Thyroid gland (tissue), 4 donors: ENCODE measurements around the gene PRKCH. TPM values are rescaled to one million over a fixed set of nuclear protein-coding genes. Genes with fewer than 3 reads are reported as not detected.

Source experiments
- DNase-seq, 2 donors: peaks; one replicate each; pipeline ENCODE4 v3.0.0-alpha.2; 2019
- H3K27ac ChIP-seq, 3 donors: fragments of 200-600 bp; sonication (generic); 1 replicate in 2 of 3; 2 replicates in 1 of 3; pipeline ENCODE4 v1.5.1; 2016 to 2019; ENCODE audit warnings: mild to moderate bottlenecking in 1 of 3, moderate library complexity in 1 of 3
- H3K27me3 ChIP-seq: fragments of 200-600 bp; sonication (generic); one replicate; pipeline ENCODE4 v1.5.1; 2019
- H3K36me3 ChIP-seq, 2 donors: fragments of 200-600 bp; sonication (generic); one replicate each; pipeline ENCODE4 v1.5.1; 2016 to 2019
- H3K4me1 ChIP-seq, 2 donors: fragments of 200-600 bp; sonication (generic); one replicate each; pipeline ENCODE4 v1.5.1; 2017 to 2019
- H3K4me3 ChIP-seq, 3 donors: fragments of 200-600 bp; sonication (generic); replicated peaks in 1 of 3; 1 replicate in 2 of 3; 2 replicates in 1 of 3; pipeline ENCODE4 v1.5.1; 2016; ENCODE audit warnings: mild to moderate bottlenecking in 1 of 3
- H3K9me3 ChIP-seq: fragments of 200-600 bp; sonication (generic); one replicate; pipeline ENCODE4 v1.5.1; 2017
- CTCF ChIP-seq, 6 experiments: fragments of 200-600 bp in 3 of 6; fragments of 450-650 bp in 3 of 6; sonication (generic) in 3 of 6; IDR thresholded peaks; one replicate each; pipeline ENCODE4 v1.5.1; 2016 to 2019; ENCODE audit warnings: antibody characterized with exemption in 6 of 6, mild to moderate bottlenecking in 2 of 6, inconsistent platforms in 1 of 6, moderate library complexity in 1 of 6
- POLR2A ChIP-seq, 2 donors: fragments of 450-650 bp; IDR thresholded peaks; one replicate each; pipeline ENCODE4 v1.6.1; 2017; ENCODE audit warnings: antibody characterized with exemption in 2 of 2, mild to moderate bottlenecking in 2 of 2, moderate library complexity in 1 of 2
- WGBS, 2 donors: methylation state at CpG; one replicate each; pipeline ENCODE4 v1.1.5; 2017; 5-methylcytosine and 5-hydroxymethylcytosine counted together
- intact Hi-C: fragments of 100-400 bp; cut with DNase I; formaldehyde crosslinking; loops from one replicate; pipeline ENCODE4 v1.15.1; 2023
- total RNA-seq, 4 donors: library from RNA; depleted of rRNA; stranded (reverse); fragments of >200 nt; gene quantifications; one replicate each; pipeline ENCODE4 v1.2.3, GENCODE V29; 2016

Gene PRKCH
- total RNA-seq, 4 donors from 2014 or later = 34.0 to 68.7 (median 49.8) TPM

GRCh38 chr14:61524211-61524806 lies 202.9 kb downstream of the PRKCH start:
- 5 to 10% methylated on average over 4 of the region's 4 CpGs for WGBS, 2 donors
- peak overlapping the region; percentile 86 to 98 (median 94) for H3K27ac ChIP-seq
- DNase-seq = peak; percentile 77 to 80
- no peak overlapping the region for H3K4me3 ChIP-seq
- TF ChIP-seq CTCF (IDR thresholded peaks at IDR 0.05) = no peak
- peak in 1 of 2 donors; percentile 32 for TF ChIP-seq POLR2A (IDR thresholded peaks at IDR 0.05)
- H3K9me3 ChIP-seq = no peaks in the 10 kb centered on the region
- no peaks in the 10 kb centered on the region for H3K27me3 ChIP-seq
- intact Hi-C loops = no loop called here
- H3K36me3 ChIP-seq = no peaks in the 10 kb centered on the region
- H3K4me1 ChIP-seq = peaks cover 55 to 56% of the 10 kb centered on the region in 2 donors

- Histone ChIP-seq H3K4me3 (no peak overlapping the region), H3K27ac (peak overlapping the region; percentile 86 to 98 (median 94)), H3K9me3 (no peaks in the 10 kb centered on the region), H3K36me3 (no peaks in the 10 kb centered on the region), H3K27me3 (no peaks in the 10 kb centered on the region), H3K4me1 (peaks cover 55 to 56% of the 10 kb centered on the region in 2 donors)
- intact Hi-C loops = no loop called here
- WGBS, 2 donors = 77 to 93% methylated on average over 1 of the region's 1 CpG
- TF ChIP-seq POLR2A (IDR thresholded peaks at IDR 0.05) = no peak
- no peak for DNase-seq
These were observed 203.5 kb downstream of the PRKCH start for GRCh38 chr14:61524936-61525292.

GRCh38 chr14:61525293-61526011 lies 204.1 kb downstream of the PRKCH start:
- H3K4me1 ChIP-seq = peaks cover 57 to 59% of the 10 kb centered on the region in 2 donors
- TF ChIP-seq CTCF (IDR thresholded peaks at IDR 0.05) (no peak), POLR2A (IDR thresholded peaks at IDR 0.05) (no peak)
- WGBS, 2 donors = 30 to 34% methylated on average over 9 to 16 of the region's 16 CpGs

GRCh38 chr14:61526405-61527312 lies 205.3 kb downstream of the PRKCH start:
- no peaks in the 10 kb centered on the region for H3K36me3 ChIP-seq
- peak overlapping the region; percentile 86 to 98 (median 94) for H3K27ac ChIP-seq
- peak; percentile 86 to 88 for DNase-seq
- no peaks in the 10 kb centered on the region for H3K27me3 ChIP-seq
- H3K4me1 ChIP-seq = peaks cover 59 to 71% of the 10 kb centered on the region in 2 donors
- H3K4me3 ChIP-seq = no peak overlapping the region
- no peaks in the 10 kb centered on the region for H3K9me3 ChIP-seq
- peak in 3 of 6 experiments; percentile 16 to 35 (median 25) for TF ChIP-seq CTCF (IDR thresholded peaks at IDR 0.05)
- peak in 1 of 2 donors; percentile 22 for TF ChIP-seq POLR2A (IDR thresholded peaks at IDR 0.05)
- intact Hi-C loops = no loop called here
- 45 to 53% methylated on average over 5 to 9 of the region's 9 CpGs for WGBS, 2 donors

More at GRCh38 chr14:61525293-61526011, 204.1 kb downstream of the PRKCH start:
- peak; percentile 84 for DNase-seq
- Histone ChIP-seq H3K4me3 (no peak overlapping the region), H3K9me3 (no peaks in the 10 kb centered on the region), H3K27me3 (no peaks in the 10 kb centered on the region), H3K27ac (peak overlapping the region; percentile 86 to 98 (median 94)), H3K36me3 (no peaks in the 10 kb centered on the region)
- intact Hi-C loops = no loop called here

GRCh38 chr14:61527325-61528100 lies 206.1 kb downstream of the PRKCH start:
- WGBS, 2 donors = 74 to 78% methylated on average over 10 of the region's 10 CpGs

More at GRCh38 chr14:61527325-61528100, 206.1 kb downstream of the PRKCH start:
- Histone ChIP-seq H3K36me3 (no peaks in the 10 kb centered on the region), H3K4me1 (peaks cover 57 to 76% of the 10 kb centered on the region in 2 donors), H3K27me3 (no peaks in the 10 kb centered on the region), H3K27ac (peak overlapping the region; percentile 86 to 98 (median 94)), H3K4me3 (no peak overlapping the region), H3K9me3 (no peaks in the 10 kb centered on the region)
- intact Hi-C loops = no loop called here
- peak in 1 of 2 donors; percentile 29 for DNase-seq
- no peak for TF ChIP-seq CTCF (IDR thresholded peaks at IDR 0.05)
- TF ChIP-seq POLR2A (IDR thresholded peaks at IDR 0.05) = no peak
